Measurements from ENCODE around the gene MBLAC1. TPM values are rescaled to one million over a fixed set of nuclear protein-coding genes. Genes with fewer than 3 reads are reported as not detected.
A peak's percentile ranks its signal among the peaks of the same experiment; 100 is the strongest.
"Not testable (repeated sequence)": the region's sequence is repeated elsewhere in the genome, so short reads cannot be mapped to it uniquely, and the experiment has no call there.

Gene MBLAC1
- total RNA-seq, 1 experiment from 2014 or later = not detected

DNA sequence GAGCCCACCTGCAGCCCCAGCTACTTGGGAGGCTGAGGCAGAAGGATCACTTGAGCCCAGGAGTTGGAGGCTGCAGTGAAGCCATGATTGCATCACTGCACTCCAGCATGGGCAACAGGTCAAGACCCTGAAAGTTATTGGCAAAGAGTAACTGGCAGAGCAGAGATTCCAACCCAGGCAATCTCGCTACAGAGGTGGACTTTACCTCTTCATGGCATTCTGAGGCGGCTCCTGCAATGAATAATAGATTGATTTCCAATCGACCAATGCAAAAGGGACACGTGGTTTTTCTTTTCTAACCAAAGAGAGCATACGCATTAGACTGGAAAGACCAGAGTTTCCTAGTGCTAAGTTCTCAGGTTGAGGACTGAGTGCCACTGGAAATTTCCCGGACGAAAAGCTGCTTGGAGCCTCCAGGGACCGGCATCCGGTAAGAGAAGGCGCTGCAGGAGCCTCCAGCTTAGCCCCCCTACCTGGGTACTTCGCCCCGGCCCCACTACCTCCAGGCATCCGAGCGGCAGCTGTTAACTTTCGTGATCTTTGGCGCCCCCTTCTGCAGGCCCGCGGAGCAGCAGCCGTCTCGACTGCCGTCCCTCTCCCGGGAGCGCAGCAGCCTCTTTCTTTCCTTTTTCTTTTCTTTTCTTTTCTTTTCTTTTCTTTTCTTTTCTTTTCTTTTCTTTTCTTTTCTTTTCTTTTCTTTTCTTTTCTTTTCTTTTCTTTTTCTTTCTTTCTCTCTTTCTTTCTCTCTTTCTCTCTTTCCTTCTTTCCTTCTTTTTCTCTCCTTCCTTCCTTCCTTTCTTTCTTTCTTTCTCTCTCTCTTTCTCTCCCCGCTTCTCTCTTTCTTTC, 4.1 kb downstream of the MBLAC1 start:
- Histone ChIP-seq H3K79me2 (ENCODE audit: low read length) (peaks cover 4% of the 10 kb centered on the region; the same call in 1 of the 2 replicates), H3K27ac (ENCODE audit: low read length) (no peak overlapping the region), H3K4me2 (ENCODE audit: low read depth, low read length, poor library complexity, severe bottlenecking) (peak overlapping the region; percentile 57), H2AFZ (ENCODE audit: low read length) (peak overlapping the region; percentile 79), H4K20me1 (ENCODE audit: insufficient read depth, low read depth, low read length) (no peaks in the 10 kb centered on the region), H3K27me3 (ENCODE audit: low read length) (no peaks in the 10 kb centered on the region), H3K36me3 (ENCODE audit: insufficient read depth, low read length) (no peaks in the 10 kb centered on the region), H3K4me3 (ENCODE audit: low read length) (no peak overlapping the region), H3K9ac (ENCODE audit: low read length) (peak overlapping the region; percentile 32; the same call in 1 of the 2 replicates), H3K9me3 (ENCODE audit: low read length) (no peaks in the 10 kb centered on the region), H3K4me1 (ENCODE audit: low read length) (peaks cover 18% of the 10 kb centered on the region), H3K9me2 (replicated peaks; ENCODE audit: insufficient read depth, low read length) (no peaks in the 10 kb centered on the region)
- peak; percentile 88 for DNase-seq

DNA sequence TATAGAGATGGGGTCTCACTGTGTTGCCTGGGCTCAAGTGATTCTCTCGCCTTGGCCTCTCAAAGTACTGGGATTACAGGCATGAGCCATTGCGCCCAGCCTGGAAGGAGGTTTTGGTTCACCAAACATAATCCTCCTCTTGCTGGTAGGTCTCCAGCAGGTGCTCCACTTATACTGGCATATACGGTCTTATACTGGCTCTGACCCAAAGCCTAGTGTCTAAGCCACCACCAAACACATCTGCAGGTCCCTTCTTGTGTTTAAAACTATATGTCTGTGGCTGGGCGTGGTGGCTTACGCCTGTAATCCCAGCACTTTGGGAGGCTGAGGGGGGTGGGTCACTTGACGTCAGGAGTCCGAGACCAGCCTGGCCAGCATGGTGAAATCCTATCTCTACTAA, 5.4 kb downstream of the MBLAC1 start:
- H4K20me1 ChIP-seq (ENCODE audit: insufficient read depth, low read depth, low read length) = no peaks in the 10 kb centered on the region
- no peaks in the 10 kb centered on the region for H3K27me3 ChIP-seq (ENCODE audit: low read length)
- peaks cover 17% of the 10 kb centered on the region for H3K4me1 ChIP-seq (ENCODE audit: low read length)
- no peak overlapping the region for H3K9ac ChIP-seq (ENCODE audit: low read length)
- H3K4me2 ChIP-seq (ENCODE audit: low read depth, low read length, poor library complexity, severe bottlenecking) = no peak overlapping the region
- no peaks in the 10 kb centered on the region for H3K36me3 ChIP-seq (ENCODE audit: insufficient read depth, low read length)
- H3K27ac ChIP-seq (ENCODE audit: low read length) = no peak overlapping the region
- H2AFZ ChIP-seq (ENCODE audit: low read length) = no peak overlapping the region
- H3K9me3 ChIP-seq (ENCODE audit: low read length) = no peaks in the 10 kb centered on the region
- no peaks in the 10 kb centered on the region for H3K79me2 ChIP-seq (ENCODE audit: low read length)
- no peak for DNase-seq
- H3K4me3 ChIP-seq (ENCODE audit: low read length) = no peak overlapping the region
- H3K9me2 ChIP-seq (replicated peaks; ENCODE audit: insufficient read depth, low read length) = no peaks in the 10 kb centered on the region

DNA sequence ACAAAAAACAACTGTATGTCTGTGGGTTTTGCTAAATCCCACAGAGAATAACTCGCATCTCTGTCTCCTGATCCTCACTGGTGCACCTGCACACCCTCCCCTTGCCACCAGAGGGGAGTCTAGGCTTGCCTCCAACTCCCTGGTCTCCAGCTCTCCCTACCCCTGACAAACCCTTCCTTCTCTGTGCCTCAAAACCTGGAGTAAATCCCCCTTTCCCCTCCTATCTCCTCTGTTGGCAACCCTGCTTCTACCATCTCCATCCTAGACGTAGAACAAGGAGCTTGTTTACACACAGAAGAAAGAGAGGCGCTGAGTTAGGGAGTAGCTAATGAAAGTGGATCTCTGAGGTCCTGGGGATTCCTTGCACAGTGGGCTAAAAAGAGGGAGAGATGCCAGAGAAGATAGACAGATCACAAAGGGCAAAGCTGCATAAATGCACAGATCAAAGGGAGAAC, 6.0 kb downstream of the MBLAC1 start:
- Histone ChIP-seq H3K36me3 (ENCODE audit: insufficient read depth, low read length) (no peaks in the 10 kb centered on the region), H3K4me3 (ENCODE audit: low read length) (no peak overlapping the region), H3K9ac (ENCODE audit: low read length) (no peak overlapping the region), H3K9me2 (replicated peaks; ENCODE audit: insufficient read depth, low read length) (no peaks in the 10 kb centered on the region), H4K20me1 (ENCODE audit: insufficient read depth, low read depth, low read length) (no peaks in the 10 kb centered on the region), H3K9me3 (ENCODE audit: low read length) (no peaks in the 10 kb centered on the region), H3K27ac (ENCODE audit: low read length) (no peak overlapping the region), H2AFZ (ENCODE audit: low read length) (no peak overlapping the region), H3K4me1 (ENCODE audit: low read length) (peaks cover 12% of the 10 kb centered on the region), H3K79me2 (ENCODE audit: low read length) (no peaks in the 10 kb centered on the region), H3K4me2 (ENCODE audit: low read depth, low read length, poor library complexity, severe bottlenecking) (no peak overlapping the region), H3K27me3 (ENCODE audit: low read length) (no peaks in the 10 kb centered on the region)
- peak; percentile 83 for DNase-seq

DNA sequence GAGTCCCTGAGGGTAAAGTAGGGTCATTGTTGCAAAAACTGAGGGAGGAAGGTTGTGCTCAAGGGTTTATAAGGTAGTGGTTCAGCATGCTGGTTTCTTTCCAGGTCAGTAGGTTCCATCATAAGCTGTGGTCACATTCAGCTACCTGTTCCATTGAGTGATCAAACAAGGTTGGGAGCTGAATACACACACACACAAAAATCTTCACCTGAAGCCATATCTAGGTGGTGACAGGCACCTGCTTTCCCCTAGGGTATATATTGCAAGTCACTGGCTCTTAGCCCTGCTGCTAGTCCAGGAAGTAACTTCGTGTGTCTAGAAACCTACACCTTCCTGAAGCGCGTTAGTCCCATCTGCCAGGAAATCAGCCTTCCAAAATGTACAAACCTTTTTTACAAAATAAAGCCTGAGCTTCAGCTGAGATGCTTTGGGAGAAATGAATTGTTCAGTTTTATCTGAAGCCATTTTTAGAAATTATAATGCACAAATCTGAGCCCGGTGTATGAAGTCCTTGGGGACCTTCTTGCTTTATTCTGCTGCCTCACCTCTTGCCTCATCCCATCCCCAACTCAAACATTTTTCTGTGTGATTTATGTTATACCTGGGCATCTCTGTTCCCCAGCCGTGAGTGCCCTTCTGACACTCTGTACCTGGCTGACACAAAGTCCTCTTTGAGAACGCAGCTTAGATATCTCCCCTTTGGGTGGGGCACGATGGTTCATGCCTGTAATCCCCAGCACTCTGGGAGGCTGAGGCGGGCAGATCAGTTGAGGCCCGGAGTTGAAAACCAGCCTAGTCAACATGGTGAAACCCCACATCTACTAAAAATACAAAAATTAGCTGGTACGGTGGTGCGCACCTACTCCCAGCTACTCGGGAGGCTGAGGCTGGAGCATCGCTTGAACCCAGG, 11.3 kb downstream of the MBLAC1 start:
- Histone ChIP-seq H3K4me3 (ENCODE audit: low read length) (no peak overlapping the region), H3K27ac (ENCODE audit: low read length) (no peak overlapping the region), H3K27me3 (ENCODE audit: low read length) (no peaks in the 10 kb centered on the region), H3K79me2 (ENCODE audit: low read length) (no peaks in the 10 kb centered on the region), H3K4me1 (ENCODE audit: low read length) (peaks cover 8% of the 10 kb centered on the region), H3K9me2 (replicated peaks; ENCODE audit: insufficient read depth, low read length) (no peaks in the 10 kb centered on the region), H3K9ac (ENCODE audit: low read length) (no peak overlapping the region), H2AFZ (ENCODE audit: low read length) (no peak overlapping the region), H3K4me2 (ENCODE audit: low read depth, low read length, poor library complexity, severe bottlenecking) (peak overlapping the region; percentile 36), H3K9me3 (ENCODE audit: low read length) (no peaks in the 10 kb centered on the region), H3K36me3 (ENCODE audit: insufficient read depth, low read length) (no peaks in the 10 kb centered on the region), H4K20me1 (ENCODE audit: insufficient read depth, low read depth, low read length) (no peaks in the 10 kb centered on the region)
- DNase-seq = no peak

DNA sequence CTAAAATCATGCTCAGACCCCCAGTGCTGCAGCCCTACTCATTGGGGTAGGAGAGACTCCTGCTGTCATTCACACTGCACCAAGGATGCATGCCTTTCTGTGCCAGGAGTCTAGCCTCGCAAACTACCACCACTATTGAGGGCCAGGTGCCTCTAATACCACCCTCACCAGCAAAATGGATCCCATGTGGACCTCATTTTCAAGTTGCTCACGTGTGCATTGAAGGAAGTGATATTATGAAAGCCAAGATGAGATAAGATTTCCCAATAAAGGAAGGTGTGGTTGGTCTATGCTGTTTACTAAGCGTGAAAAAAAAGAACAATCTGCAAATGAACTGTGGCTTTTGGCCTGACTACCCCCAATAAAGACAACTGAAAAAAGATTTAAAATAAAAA, 14.8 kb downstream of the MBLAC1 start:
- H3K9ac ChIP-seq (ENCODE audit: low read length) = no peak overlapping the region
- H2AFZ ChIP-seq (ENCODE audit: low read length) = no peak overlapping the region
- H3K27me3 ChIP-seq (ENCODE audit: low read length) = no peaks in the 10 kb centered on the region
- peaks cover 8% of the 10 kb centered on the region for H3K4me1 ChIP-seq (ENCODE audit: low read length)
- DNase-seq = no peak
- no peaks in the 10 kb centered on the region for H4K20me1 ChIP-seq (ENCODE audit: insufficient read depth, low read depth, low read length)
- H3K27ac ChIP-seq (ENCODE audit: low read length) = no peak overlapping the region
- no peak overlapping the region for H3K4me2 ChIP-seq (ENCODE audit: low read depth, low read length, poor library complexity, severe bottlenecking)
- H3K9me3 ChIP-seq (ENCODE audit: low read length) = no peaks in the 10 kb centered on the region
- H3K36me3 ChIP-seq (ENCODE audit: insufficient read depth, low read length) = no peaks in the 10 kb centered on the region
- H3K79me2 ChIP-seq (ENCODE audit: low read length) = no peaks in the 10 kb centered on the region
- H3K4me3 ChIP-seq (ENCODE audit: low read length) = no peak overlapping the region
- no peaks in the 10 kb centered on the region for H3K9me2 ChIP-seq (replicated peaks; ENCODE audit: insufficient read depth, low read length)

DNA sequence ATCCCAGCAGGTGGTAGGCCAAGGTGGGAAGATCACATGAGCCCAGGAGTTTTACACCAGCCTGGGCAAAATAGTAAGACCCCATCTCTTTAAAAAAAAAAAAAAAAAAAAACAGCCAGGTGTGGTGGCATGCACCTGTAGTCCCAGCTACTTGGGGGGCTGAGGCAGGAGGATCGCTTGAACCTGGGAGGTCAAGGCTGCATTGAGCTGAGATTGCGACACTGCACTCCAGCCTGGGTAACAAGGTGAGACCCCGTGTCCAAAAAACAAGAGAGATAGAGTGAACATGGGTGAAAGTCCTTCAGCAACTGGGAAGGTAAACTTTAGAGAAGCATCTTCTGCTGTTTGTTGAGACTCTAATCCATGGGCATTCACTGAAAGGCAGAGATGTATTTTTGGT, 15.7 kb downstream of the MBLAC1 start:
- H3K36me3 ChIP-seq (ENCODE audit: insufficient read depth, low read length) = no peaks in the 10 kb centered on the region
- H3K4me3 ChIP-seq (ENCODE audit: low read length) = no peak overlapping the region
- no peak overlapping the region for H2AFZ ChIP-seq (ENCODE audit: low read length)
- DNase-seq = no peak
- no peaks in the 10 kb centered on the region for H3K27me3 ChIP-seq (ENCODE audit: low read length)
- no peaks in the 10 kb centered on the region for H4K20me1 ChIP-seq (ENCODE audit: insufficient read depth, low read depth, low read length)
- no peak overlapping the region for H3K9ac ChIP-seq (ENCODE audit: low read length)
- H3K79me2 ChIP-seq (ENCODE audit: low read length) = no peaks in the 10 kb centered on the region
- peaks cover 8% of the 10 kb centered on the region for H3K4me1 ChIP-seq (ENCODE audit: low read length)
- no peak overlapping the region for H3K4me2 ChIP-seq (ENCODE audit: low read depth, low read length, poor library complexity, severe bottlenecking)
- H3K9me2 ChIP-seq (replicated peaks; ENCODE audit: insufficient read depth, low read length) = no peaks in the 10 kb centered on the region
- H3K27ac ChIP-seq (ENCODE audit: low read length) = no peak overlapping the region
- no peaks in the 10 kb centered on the region for H3K9me3 ChIP-seq (ENCODE audit: low read length)

DNA sequence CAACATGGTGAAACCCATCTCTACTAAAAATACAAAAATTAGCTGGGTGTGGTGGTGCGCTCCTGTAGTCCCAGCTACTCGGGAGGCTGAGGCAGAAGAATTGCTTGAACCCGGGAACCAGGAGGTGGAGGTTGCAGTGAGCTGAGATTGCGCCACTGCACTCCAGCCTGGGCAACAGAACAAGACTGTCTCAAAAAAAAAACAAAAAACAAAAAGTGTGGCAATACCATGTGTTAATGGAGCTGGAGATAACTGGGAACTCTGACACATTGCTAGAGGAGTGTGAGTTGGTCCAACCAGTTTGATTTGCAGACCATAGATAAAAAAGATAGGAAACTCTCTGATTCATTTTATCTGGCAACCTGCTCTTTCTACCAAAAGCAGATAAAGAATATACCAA, 19.6 kb downstream of the MBLAC1 start:
- H3K9ac ChIP-seq (ENCODE audit: low read length); H2AFZ ChIP-seq (ENCODE audit: low read length); H3K4me2 ChIP-seq (ENCODE audit: low read depth, low read length, poor library complexity, severe bottlenecking); H4K20me1 ChIP-seq (ENCODE audit: insufficient read depth, low read depth, low read length); H3K36me3 ChIP-seq (ENCODE audit: insufficient read depth, low read length); H3K27me3 ChIP-seq (ENCODE audit: low read length); H3K4me3 ChIP-seq (ENCODE audit: low read length); DNase-seq; H3K9me3 ChIP-seq (ENCODE audit: low read length); H3K27ac ChIP-seq (ENCODE audit: low read length); H3K9me2 ChIP-seq (replicated peaks; ENCODE audit: insufficient read depth, low read length): not testable (repeated sequence)
- Histone ChIP-seq H3K4me1 (ENCODE audit: low read length) (peaks cover 15% of the 10 kb centered on the region), H3K79me2 (ENCODE audit: low read length) (peaks cover 21% of the 10 kb centered on the region)

DNA sequence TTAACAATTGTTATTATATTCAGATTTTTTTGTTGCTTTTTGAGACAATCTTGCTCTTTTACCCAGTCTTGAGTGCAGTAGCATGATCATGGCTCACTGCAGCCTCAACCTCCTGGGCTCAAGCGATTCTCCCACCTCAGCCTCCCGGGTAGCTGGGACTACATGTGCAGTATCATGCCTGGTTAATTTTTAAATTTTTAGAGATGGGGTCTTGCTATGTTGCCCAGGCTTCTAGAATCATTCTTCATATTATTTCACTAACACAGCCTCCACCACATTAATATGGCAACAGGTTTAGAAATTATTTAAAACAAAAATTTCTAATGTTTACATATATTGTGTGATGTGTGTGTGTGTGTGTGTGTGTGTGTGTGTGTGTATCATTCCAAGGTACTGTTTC, 20.5 kb downstream of the MBLAC1 start:
- no peaks in the 10 kb centered on the region for H4K20me1 ChIP-seq (ENCODE audit: insufficient read depth, low read depth, low read length)
- no peaks in the 10 kb centered on the region for H3K9me3 ChIP-seq (ENCODE audit: low read length)
- H3K4me3 ChIP-seq (ENCODE audit: low read length) = no peak overlapping the region
- H3K4me2 ChIP-seq (ENCODE audit: low read depth, low read length, poor library complexity, severe bottlenecking) = no peak overlapping the region
- no peak overlapping the region for H3K27ac ChIP-seq (ENCODE audit: low read length)
- DNase-seq = no peak
- no peak overlapping the region for H2AFZ ChIP-seq (ENCODE audit: low read length)
- H3K36me3 ChIP-seq (ENCODE audit: insufficient read depth, low read length) = 0 out of 2 replicates have a peak, but pooled peaks cover 3% of the 10 kb centered on the region
- peaks cover 23% of the 10 kb centered on the region for H3K4me1 ChIP-seq (ENCODE audit: low read length)
- no peaks in the 10 kb centered on the region for H3K9me2 ChIP-seq (replicated peaks; ENCODE audit: insufficient read depth, low read length)
- H3K27me3 ChIP-seq (ENCODE audit: low read length) = no peaks in the 10 kb centered on the region
- H3K9ac ChIP-seq (ENCODE audit: low read length) = no peak overlapping the region
- peaks cover 21% of the 10 kb centered on the region for H3K79me2 ChIP-seq (ENCODE audit: low read length)
